HK-2 (cell line): ENCODE data around the gene SERAC1.

Source experiments
- DNase-seq: peaks from one replicate; pipeline ENCODE4 v3.0.0-alpha.2; 2018; ENCODE audit not compliant: unreplicated experiment

SERAC1 gene

DNA sequence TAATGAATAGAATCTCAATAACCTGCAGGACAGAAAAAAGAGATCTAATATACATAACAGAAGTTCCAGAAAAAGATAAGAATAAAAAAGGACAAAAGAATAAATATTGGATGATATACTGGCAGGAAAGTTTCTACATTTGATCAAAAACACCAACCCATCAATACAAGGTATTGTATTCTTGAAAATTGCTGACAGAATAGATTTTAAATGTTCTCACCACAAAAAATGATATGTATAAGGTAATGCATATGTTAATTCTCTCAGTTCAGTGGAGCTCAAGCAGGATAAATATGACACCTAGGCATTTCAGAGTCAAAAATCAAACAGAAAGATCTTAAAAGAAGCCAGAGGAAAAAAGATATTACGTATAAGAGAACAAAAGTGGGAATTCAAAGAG, 43.8 kb downstream of the SERAC1 start:
- DNase-seq: no peak

DNA sequence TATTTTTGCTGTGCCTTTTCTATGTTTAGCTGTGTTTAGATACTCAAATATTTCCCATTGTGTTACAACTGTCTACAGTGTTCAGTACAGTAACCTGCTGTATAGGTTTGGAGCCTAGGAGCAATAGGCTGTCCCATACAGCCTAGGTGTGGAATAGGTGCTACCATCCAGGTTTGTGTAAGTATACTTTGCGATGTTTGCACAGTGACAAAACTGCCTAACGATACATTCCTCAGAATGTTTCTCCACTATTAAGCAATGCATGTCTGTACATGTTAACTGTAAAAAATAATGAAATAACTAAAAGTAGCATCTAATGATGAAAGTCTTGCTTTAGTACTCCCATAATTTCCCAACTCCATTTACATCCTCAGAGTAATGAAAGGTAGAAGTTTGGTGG, 46.0 kb downstream of the SERAC1 start:
- DNase-seq: no peak

DNA sequence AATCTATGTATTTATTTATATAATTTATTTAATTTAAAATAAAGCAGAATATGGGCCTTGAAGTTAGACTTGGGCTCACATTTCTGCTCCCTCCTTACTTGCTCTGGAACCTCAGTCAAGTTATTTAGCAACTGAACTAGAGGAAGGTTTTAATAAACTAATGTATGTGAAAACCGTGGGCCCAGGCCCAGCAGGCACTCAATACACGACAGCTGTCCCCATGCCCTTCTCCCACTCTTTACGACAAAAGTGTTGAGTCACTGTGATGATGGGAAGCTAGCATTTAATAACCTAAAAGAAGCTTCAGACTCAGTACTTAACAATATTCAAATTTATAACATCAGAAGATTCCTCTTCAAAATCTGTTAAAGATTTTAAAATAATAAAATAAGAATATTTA, 46.7 kb downstream of the SERAC1 start:
- no peak for DNase-seq

DNA sequence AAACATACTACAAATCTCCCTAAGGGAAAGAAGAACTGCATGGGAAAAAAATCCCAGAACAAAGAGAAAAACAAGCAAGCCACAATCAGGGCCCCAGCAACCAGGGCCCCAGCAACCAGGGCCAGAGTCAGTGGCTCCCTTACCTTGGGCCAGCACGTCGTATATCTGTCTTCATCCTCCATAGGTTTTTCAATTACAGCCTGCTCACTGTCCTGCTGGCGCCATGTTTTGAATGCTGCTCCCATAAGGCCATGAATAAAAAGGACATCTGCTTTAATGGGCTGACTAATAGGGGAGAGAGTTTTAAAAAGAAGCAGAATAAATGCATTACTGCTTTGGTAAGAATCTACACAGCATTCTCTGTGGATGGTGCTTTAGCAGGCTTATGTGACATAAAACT, 49.2 kb downstream of the SERAC1 start:
- DNase-seq: no peak

DNA sequence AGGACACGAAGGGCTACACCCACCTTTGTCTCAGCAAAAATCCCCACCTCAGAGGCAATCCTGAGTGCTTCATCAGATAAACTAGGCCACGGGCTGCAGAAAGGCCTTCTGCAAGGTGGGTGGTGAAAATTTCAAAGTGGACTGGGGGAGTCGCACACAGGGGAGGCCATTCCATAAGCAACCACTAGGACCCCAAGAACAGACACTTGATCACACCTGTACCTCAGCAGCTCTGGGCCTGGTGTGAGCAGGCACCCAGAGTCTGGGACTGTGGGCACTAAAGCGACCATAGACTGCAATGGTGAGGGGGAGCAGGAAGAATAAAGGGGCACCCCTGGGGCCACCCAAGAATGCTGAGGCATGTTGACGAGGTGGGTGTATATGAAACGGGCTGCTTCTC, 52.6 kb downstream of the SERAC1 start:
- DNase-seq: no peak

DNA sequence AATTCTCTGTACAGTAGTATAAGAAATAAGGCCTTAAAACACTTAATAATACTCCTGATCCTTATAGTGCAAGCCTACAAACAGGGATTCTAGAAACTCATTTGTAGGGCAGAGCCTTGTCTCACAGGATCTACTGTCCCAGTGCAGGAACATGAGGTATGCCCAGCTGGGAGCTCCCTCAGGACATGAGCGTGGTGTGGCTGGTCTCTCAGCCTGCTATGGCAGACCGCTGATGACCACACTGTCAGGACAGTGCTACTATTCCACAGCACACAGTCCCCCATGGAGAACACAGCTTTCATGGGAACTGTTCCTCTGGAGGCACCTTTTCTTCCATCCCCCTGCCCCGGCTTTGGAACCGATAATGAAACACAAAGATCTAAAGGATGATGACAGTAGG, 53.0 kb downstream of the SERAC1 start:
- DNase-seq: no peak

DNA sequence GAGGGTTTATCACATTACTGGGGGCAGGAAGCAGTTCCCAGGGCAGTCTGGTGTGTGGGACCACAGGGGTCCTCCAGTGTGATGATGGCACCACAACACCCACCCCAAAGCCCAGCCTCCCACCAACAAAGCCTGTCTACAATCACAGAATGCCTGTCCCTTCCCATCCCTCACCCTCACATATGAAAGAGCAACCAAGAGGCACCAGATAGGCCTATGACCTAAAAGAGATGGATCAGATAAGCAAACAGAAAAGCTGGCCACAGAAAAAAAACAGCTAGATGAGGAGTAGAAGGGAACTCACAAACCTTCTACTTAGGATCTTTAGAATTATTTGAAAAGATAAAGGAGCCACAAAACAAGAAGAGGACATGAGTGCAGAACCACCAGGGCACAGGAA, 54.3 kb downstream of the SERAC1 start:
- no peak for DNase-seq

DNA sequence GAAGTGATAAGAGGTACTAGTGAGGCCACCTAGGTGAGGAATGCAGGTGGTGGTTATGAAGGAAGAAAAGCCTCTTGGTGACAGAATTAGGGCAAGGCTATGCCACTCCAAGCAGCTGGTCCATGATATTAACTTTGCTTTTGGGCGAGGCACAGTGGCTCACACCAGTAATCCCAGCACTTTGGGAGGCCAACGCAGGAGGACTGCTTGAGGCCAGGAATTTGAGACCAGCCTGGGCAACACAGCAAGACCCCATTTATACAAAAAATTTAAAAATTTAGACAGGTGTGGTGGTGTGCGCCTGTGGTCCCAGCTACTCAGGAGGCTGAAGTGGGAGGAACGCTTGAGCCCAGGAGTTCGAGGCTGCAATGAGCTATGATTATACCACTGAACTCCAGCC, 56.1 kb downstream of the SERAC1 start:
- DNase-seq: no peak

DNA sequence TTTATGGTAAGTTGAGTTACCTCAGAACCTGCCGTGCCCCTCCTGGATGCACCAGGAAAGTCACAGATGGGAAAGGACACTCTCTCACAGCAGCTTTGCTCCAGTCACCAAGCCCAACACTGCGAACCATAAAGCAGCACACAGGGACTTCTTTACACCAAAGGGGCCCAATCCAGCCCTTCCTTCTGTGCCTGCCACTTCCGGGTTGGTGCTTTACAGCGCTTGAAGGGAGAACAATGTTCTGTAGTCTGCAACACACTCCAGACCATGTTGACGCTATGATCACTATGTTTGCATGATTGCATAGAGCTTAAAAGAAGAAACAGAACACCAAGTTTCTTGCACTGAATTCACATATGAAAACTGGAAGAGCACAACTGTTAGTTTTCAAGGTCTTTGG, 57.1 kb downstream of the SERAC1 start:
- DNase-seq: no peak

DNA sequence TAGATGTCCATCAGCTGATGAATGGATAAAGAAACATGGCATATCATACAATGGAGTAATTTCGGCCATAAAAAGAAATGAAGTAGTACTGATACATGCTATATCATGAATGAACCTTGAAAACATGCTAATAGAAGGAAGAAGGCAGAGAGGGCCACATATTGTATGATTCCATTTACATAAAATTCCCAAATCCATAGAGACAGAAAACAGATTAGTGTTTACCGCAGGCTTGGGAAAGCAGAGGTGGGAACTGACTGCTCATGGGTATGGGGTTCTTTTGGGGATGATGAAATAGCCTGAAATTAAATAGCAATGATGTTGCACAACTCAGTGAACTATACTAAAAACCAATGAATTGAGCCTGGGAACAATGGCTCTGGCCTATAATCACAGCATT, 58.3 kb downstream of the SERAC1 start:
- no peak for DNase-seq

DNA sequence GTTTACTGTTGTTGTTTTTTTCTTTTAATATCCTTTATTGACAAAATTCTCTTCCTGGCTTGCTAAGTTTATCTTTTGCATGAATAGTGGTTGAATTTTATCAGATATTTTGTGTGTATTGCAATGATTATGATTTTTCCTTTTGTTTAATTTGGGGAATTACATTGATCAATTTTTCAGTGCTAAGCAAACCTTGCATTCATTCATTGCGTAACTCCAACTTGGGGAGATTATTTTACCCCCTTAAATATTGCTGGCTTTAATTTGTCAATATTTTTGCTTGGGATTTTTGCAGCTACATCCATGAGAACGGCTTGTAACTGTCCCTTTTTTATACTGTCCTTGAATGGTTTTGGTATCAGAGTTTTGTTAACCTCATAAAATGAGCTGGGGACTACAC, 63.4 kb downstream of the SERAC1 start:
- no peak for DNase-seq

DNA sequence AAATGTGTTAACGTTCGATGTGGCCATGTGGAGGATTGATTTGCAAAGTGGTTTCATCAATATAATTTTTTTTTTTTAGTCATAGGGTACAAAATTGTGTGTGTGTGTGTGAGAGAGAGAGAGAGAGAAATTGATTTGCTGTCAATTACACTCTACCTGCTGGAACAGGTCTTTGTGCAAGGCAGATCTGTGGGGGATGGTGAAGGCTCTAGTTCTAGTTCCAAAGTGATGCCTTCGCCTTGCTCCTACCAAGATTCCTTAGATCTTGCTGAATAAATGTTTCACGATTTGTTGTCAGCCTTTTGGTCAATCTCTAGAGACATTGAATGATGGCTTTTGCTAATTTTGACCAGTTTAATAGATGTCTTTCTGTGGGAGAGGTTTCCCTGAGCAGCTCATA, 64.8 kb downstream of the SERAC1 start:
- no peak for DNase-seq

DNA sequence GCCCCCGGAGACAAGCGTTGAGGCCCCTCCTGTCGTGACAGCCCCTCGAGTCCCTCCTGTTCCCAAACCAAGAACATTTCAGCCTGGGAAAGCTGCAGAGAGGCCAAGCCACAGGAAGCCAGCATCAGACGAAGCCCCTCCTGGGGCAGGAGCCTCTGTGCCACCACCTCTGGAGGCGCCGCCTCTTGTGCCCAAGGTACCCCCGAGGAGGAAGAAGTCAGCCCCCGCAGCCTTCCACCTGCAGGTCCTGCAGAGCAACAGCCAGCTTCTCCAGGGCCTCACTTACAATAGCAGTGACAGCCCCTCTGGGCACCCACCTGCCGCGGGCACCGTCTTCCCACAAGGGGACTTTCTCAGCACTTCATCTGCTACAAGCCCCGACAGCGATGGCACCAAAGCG, 72.4 kb downstream of the SERAC1 start:
- no peak for DNase-seq

DNA sequence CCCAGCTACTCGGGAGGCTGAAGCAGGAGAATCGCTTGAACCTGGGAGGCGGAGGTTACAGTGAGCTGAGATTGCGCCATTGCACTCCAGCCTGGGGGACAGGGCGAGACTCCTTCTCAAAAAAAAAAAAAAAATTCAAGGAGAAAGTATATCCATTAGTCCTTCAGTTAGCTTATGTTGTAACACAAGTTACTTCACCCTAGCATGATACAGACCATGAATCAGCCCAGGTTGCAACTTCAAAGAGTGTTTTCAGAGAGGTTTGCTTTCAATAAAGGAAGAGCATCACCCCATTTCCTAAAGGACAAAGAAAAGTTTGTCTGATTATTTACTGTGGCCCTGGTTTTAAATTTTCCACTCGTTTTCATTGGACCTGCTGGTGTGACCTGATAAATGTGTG, 73.0 kb downstream of the SERAC1 start:
- DNase-seq: no peak

DNA sequence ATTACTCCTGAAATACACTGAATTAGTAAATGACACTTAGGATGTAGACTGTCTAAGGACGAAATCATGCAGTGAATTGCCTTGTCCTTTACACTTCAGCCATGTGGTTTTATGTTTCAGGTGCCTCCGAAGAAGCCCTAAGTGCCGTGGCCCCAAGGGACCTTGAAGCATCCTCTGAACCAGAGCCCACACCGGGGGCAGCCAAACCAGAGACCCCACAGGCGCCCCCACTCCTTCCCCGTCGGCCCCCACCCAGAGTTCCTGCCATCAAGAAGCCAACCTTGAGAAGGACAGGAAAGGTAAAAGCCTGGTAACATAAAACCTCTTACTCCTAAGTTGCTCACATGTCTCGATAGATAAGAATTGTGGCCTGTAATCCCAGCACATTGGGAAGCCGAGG, 75.3 kb downstream of the SERAC1 start:
- no peak for DNase-seq

DNA sequence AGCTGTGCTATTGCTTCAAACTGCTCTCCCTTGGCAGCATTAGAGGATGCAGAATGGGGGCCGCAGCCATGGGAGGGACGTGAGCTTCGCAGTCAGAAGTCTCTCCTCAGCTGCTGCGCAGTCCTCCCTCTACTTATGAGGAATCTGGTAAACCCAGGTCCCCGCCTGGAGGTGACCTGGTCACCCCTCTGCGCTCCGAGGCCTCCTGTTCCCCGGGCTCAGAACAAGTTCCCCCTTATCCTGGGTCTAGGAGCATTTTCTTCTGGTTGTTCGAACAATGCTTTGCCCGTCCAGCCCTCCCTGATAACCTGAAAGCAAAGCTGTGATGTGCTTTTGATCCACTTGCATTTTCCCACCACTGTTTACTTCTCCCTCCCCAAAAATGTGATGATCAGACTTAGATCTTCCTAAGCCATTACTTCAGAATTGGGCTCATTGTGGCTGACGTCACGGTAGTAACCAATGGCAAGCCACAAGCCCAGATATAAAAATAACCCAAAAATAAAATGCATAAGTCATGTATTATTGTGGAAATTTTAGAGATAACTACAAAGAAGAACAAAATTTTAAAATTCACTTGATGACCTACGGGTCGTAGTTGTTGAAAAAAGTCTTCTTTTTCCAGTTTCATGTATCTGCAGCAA, 80.7 kb downstream of the SERAC1 start:
- no peak for DNase-seq

DNA sequence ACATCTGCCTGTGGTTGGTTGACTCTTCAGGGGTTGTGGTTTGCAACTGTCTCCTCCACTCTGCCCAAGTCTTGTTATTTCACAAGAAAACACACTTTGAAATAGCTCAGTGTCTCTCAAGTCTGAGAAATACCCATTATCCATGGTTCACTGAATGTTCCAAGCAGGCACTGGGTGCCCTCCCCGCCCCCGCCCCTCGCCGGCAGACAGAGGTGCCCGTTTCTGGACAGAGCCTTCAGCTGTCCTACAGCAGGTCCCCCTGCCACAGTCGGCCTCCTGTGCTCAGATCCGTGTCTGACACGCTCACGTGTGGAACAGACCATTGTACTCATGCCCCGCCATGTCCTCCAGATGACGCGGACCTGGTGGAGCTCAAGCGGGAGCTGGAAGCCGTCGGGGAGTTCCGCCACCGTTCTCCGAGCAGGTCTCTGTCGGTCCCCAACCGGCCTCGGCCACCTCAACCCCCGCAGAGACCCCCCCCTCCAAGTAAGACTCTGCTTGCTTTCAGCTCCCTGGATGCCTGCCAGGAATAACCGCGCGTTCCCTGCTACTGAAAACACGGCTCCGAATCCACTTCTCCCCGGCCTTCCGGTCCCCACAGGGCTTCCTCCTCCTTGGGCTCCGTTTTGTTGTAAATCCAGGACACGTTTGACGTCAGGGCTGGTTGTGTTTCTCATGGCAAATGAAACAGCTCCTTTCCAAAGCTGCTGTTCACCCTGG, 81.4 kb downstream of the SERAC1 start:
- DNase-seq: no peak

DNA sequence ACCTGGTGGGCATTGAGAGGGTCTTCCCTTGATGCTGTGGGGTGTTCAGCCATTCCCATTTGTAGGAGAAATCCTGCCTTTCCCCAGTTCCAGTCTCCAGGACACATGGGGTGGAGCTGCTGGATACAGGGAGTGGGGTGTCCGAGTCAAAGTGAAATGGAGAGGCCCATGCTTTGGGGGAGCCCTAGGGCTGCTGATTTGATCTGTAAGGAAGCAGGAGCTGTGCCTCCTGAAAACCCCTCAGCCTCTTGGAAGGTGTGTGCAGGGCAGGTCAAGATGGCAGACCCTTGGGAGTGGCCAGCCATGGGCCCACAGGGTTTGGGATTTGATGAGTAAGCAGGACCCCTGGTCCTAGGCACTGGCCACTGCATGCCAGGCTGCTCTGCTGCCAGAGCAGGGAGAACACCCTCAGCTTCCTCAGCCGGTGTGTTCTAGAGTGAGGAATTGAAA, 82.0 kb downstream of the SERAC1 start:
- no peak for DNase-seq

DNA sequence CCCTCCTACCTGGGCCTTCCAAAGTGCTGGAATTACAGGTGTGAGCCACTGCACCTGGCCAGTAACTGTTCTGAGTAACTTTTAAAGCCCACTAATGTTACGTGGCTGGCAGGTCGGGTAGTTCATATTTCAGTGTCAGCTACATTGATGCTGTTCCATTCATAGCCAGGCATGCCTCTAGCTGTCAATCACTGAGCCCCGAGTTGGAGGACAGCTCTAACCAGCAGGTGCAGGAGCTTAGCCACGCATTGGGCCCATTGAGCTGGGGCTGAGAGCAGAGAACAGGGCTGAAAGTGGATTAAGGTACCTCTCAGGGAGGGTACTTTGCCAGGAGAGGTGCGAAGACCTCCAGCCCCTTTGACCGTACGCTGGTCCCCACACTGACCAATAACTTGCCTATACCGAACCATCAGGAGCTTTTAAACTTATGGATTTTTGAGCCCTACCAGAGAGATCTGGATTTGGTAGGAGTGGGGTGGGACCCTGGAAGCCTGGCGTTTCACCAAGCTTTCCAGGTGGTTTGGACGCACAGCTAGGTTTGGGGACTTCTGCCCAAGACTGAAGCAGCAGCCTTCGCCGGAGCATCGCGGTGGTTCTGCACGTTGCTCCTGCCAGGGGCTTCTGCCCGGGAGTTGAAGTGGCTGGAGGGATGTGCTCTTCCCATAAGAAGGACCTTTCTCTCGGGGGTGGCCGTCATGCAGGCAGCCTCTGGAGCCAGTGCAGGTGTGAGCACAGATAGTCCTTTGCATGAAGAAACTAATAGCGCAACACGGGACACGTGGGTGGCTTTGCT, 82.6 kb downstream of the SERAC1 start:
- DNase-seq: no peak

DNA sequence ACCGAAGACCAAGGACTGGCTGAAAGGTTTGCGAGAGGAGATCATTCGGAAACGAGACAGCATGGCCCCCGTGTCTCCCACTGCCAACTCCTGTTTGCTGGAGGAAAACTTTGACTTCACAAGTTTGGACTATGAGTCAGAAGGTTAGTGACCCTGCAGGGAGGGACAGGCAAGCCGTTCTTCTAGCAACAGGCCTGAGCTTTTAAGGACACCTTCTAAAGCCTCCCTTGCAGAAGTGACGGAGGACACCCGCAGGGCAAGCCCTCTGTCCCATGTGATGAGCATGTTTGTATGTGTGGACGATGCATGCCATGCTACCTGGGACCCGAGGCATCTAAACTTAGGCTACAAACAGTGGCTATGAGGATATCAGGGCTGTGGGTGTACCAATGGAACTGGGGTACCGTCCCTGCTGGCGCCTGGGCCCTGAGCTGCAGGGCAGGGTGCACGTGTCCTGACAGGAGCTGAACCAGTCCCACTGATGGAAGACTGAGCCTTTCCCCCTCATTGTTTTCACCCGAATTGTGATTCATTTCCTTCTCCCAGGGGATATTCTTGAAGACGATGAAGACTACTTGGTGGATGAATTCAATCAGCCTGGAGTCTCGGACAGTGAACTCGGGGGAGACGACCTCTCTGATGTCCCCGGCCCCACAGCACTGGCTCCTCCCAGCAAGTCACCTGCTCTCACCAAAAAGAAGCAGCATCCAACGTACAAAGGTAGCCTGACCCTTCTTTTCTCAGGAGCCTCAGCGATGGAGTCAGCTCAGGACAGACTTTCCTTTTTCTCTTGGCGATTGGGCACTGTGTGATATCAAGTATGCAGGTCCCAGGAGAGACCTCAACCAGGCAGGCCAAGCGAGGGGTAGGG, 84.4 kb downstream of the SERAC1 start:
- DNase-seq: no peak

DNA sequence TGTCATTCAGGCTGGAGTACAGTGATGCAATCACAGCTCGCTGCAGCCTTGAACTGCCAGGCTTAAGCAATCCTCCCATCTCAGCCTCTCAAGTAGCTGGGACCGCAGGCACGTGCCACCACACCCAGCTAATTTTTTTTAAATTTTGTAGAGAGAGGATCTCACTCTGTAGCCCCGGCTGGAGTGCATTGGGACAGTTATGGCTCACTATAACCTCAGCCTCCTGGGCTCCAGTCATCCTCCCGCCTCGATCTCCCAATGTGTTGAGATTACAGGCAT, 86.5 kb downstream of the SERAC1 start:
- DNase-seq: no peak
